Measurements from ENCODE around the gene DCLK1.

Gene DCLK1

GRCh38 chr13:35768551-35768950 lies 362.6 kb downstream of the DCLK1 start:
- Histone ChIP-seq H3K27me3 (ENCODE audit: insufficient read depth, poor library complexity, severe bottlenecking) (peaks cover 2% of the 10 kb centered on the region), H3K4me3 (replicated peaks; ENCODE audit: insufficient read depth, low read length) (no peak overlapping the region), H3K27ac (replicated peaks) (no peak overlapping the region)
- no peak for DNase-seq (ENCODE audit: low read depth in 1 of 2, low spot score in 1 of 2)
- TF ChIP-seq SPI1 (IDR thresholded peaks at IDR 0.05; ENCODE audit: borderline replicate concordance, low read depth): no peak
- TF ChIP-seq POLR2AphosphoS5 (IDR thresholded peaks at IDR 0.05; ENCODE audit: low read depth): no peak
- no peak for TF ChIP-seq GABPA (IDR thresholded peaks at IDR 0.05; ENCODE audit: low read depth)
- no peak for TF ChIP-seq CTCF (IDR thresholded peaks at IDR 0.05; ENCODE audit: insufficient read depth, low read length)
- no peak for TF ChIP-seq REST (IDR thresholded peaks at IDR 0.05; ENCODE audit: insufficient replicate concordance, low read depth)

- no peak for DNase-seq (ENCODE audit: low read depth in 1 of 2, low spot score in 1 of 2)
- Histone ChIP-seq H3K27me3 (ENCODE audit: insufficient read depth, poor library complexity, severe bottlenecking) (peaks cover 2% of the 10 kb centered on the region), H3K27ac (replicated peaks) (no peak overlapping the region), H3K4me3 (replicated peaks; ENCODE audit: insufficient read depth, low read length) (no peak overlapping the region)
- TF ChIP-seq SPI1 (IDR thresholded peaks at IDR 0.05; ENCODE audit: borderline replicate concordance, low read depth): no peak
- TF ChIP-seq CTCF (IDR thresholded peaks at IDR 0.05; ENCODE audit: insufficient read depth, low read length): no peak
- TF ChIP-seq GABPA (IDR thresholded peaks at IDR 0.05; ENCODE audit: low read depth): no peak
- TF ChIP-seq REST (IDR thresholded peaks at IDR 0.05; ENCODE audit: insufficient replicate concordance, low read depth): no peak
Measured at GRCh38 chr13:35768073-35768472, 363.1 kb downstream of the DCLK1 start.

- Histone ChIP-seq H3K4me3 (replicated peaks; ENCODE audit: insufficient read depth, low read length) (no peak overlapping the region), H3K27ac (replicated peaks) (no peak overlapping the region), H3K27me3 (ENCODE audit: insufficient read depth, poor library complexity, severe bottlenecking) (peaks cover 2% of the 10 kb centered on the region)
- no peak for DNase-seq (ENCODE audit: low read depth in 1 of 2, low spot score in 1 of 2)
- TF ChIP-seq CTCF (IDR thresholded peaks at IDR 0.05; ENCODE audit: insufficient read depth, low read length) (no peak), GABPA (IDR thresholded peaks at IDR 0.05; ENCODE audit: low read depth) (no peak), SPI1 (IDR thresholded peaks at IDR 0.05; ENCODE audit: borderline replicate concordance, low read depth) (no peak), POLR2AphosphoS5 (IDR thresholded peaks at IDR 0.05; ENCODE audit: low read depth) (no peak), REST (IDR thresholded peaks at IDR 0.05; ENCODE audit: insufficient replicate concordance, low read depth) (no peak)
Measured at GRCh38 chr13:35767256-35767976, 363.8 kb downstream of the DCLK1 start.
